ENCODE data around the gene TXNRD1.

DNA sequence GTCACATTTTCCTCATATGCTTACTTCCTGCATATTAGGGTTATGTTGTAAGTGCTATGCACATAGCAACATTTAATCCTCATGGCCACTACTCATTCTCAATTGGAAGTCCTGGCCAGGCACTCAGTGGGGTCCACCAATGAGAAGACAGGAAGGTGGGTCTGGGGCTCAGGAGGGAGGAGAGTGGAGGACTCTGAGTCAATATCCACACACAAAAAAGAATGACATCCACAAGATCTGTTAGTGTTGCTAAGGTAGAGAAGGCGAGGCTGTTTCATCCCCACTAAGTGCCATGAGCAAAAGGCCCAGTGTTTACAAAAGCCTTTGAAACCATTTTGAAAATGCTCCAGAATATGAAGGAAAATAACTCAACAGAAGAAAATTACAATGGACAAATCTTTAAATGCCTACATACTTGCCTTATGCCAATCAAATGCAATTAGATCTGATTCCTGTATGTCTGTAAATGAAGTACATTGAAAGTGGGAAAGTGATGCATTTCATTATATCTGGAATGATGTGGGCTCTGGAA lies 141.9 kb downstream of the TXNRD1 start:
- no peak for TF ChIP-seq POLR2AphosphoS5 (IDR thresholded peaks at IDR 0.05)
- TF ChIP-seq, protein P1, sequence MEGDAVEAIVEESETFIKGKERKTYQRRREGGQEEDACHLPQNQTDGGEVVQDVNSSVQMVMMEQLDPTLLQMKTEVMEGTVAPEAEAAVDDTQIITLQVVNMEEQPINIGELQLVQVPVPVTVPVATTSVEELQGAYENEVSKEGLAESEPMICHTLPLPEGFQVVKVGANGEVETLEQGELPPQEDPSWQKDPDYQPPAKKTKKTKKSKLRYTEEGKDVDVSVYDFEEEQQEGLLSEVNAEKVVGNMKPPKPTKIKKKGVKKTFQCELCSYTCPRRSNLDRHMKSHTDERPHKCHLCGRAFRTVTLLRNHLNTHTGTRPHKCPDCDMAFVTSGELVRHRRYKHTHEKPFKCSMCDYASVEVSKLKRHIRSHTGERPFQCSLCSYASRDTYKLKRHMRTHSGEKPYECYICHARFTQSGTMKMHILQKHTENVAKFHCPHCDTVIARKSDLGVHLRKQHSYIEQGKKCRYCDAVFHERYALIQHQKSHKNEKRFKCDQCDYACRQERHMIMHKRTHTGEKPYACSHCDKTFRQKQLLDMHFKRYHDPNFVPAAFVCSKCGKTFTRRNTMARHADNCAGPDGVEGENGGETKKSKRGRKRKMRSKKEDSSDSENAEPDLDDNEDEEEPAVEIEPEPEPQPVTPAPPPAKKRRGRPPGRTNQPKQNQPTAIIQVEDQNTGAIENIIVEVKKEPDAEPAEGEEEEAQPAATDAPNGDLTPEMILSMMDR (IDR thresholded peaks at IDR 0.05): no peak

Data from prostate gland (tissue), 2 donors.